ENCODE measurements around the gene IL4R. TPM values are rescaled to one million over a fixed set of nuclear protein-coding genes. Genes with fewer than 3 reads are reported as not detected.

Gene IL4R
- total and polyA plus RNA-seq, 2 of the 13 experiments (the other 11 are each of a cell fraction or from before 2014, with no cell fraction given) = 15.9 to 49.6 TPM

GRCh38 chr16:27310576-27311447 is 3.0 kb upstream of the IL4R start:
- Histone ChIP-seq H3K27me3 (ENCODE audit: control insufficient read depth in 1 of 2, insufficient read depth in 2 of 2, low read length in 2 of 2) (peaks cover 1 to 17% of the 10 kb centered on the region in 2 experiments; a peak in 3 of 5 replicates), H2AFZ (ENCODE audit: low read length) (no peak overlapping the region), H3K9me3 (ENCODE audit: low read length) (no peaks in the 10 kb centered on the region), H4K20me1 (ENCODE audit: insufficient read depth, low read length) (peaks cover 4% of the 10 kb centered on the region; the same call in 1 of the 2 replicates), H3K79me2 (ENCODE audit: insufficient read depth, low read length) (peaks cover 17% of the 10 kb centered on the region), H3K4me1 (ENCODE audit: insufficient read depth, low read length) (peaks cover 46% of the 10 kb centered on the region), H3K4me3 (replicated peaks in 1 of 3; ENCODE audit: insufficient read depth in 1 of 3, low read depth in 2 of 3, low read length in 3 of 3) (no peak overlapping the region; a peak in 1 of 6 replicates), H3K27ac (ENCODE audit: extremely low read length, insufficient read depth, low read length) (no peak overlapping the region), H3K4me2 (ENCODE audit: low read depth, low read length) (peak overlapping the region; percentile 96; the same call in 1 of the 2 replicates), H3K9ac (ENCODE audit: insufficient read depth, low read depth, low read length) (no peak overlapping the region), H3K36me3 (replicated peaks in 1 of 2; ENCODE audit: control insufficient read depth in 1 of 2, insufficient read depth in 2 of 2, low read length in 2 of 2) (no peaks in the 10 kb centered on the region)
- TF ChIP-seq AGO2 (optimal IDR thresholded peaks at IDR 0.05; ENCODE audit: low read depth, low read length) = no peak
- TF ChIP-seq ZMYM3 (CRISPR knock-in tag; IDR thresholded peaks at IDR 0.05) = no peak
- 0 out of 2 replicates have a peak, but pooled peaks have one; percentile 44 for TF ChIP-seq KDM1A (CRISPR knock-in tag; IDR thresholded peaks at IDR 0.05)
- no peak for TF ChIP-seq RXRB (CRISPR knock-in tag; IDR thresholded peaks at IDR 0.05; ENCODE audit: borderline replicate concordance)
- TF ChIP-seq BCL3 (CRISPR knock-in tag; IDR thresholded peaks at IDR 0.05) = 0 out of 2 replicates have a peak, but pooled peaks have one; percentile 25
- peak; percentile 91 for TF ChIP-seq ZNF629 (CRISPR knock-in tag; conservative IDR thresholded peaks at IDR 0.05)
- TF ChIP-seq CHD4 (IDR thresholded peaks at IDR 0.05; ENCODE audit: borderline replicate concordance, low read length) = peak; percentile 43; the same call in 1 of the 2 replicates
- TF ChIP-seq SMYD3 (CRISPR knock-in tag; IDR thresholded peaks at IDR 0.05) = no peak
- TF ChIP-seq NR1H2 (CRISPR knock-in tag; IDR thresholded peaks at IDR 0.05; ENCODE audit: borderline replicate concordance, low read depth) = peak; percentile 8; the same call in 1 of the 2 replicates
- in situ Hi-C loops (cut with HindIII; ENCODE audit: extremely low pct_ligation_motif_present, low pct_unique_long_range_greater_than_20kb) (loop anchor here (5.0 kb wide), 1 partner anchor 44 kb away; the partner anchor contains the start of gene NSMCE1), intact Hi-C loops (cut with micrococcal nuclease; ENCODE audit: unreplicated experiment) (loop anchor here (5.0 kb wide), 1 partner anchor 56 kb away; no protein-coding TSS in a partner anchor)
- POLR2A ChIA-PET = no interaction called here
- ATAC-seq (no peak), DNase-seq (ENCODE audit: low spot score) (no peak), FAIRE-seq (no peak)
- BruUV-seq (replicated peaks) = no TSS peak
- WGBS (ENCODE audit: low lambda C conversion rate) = 55% methylated on average over 16 of the region's 16 CpGs
- CTCF ChIA-PET (ENCODE audit: low intra/inter-chr PET ratio, low total read pairs) = no interaction called here

Measured in HepG2 (cell line).